B cell (primary cell): ENCODE data around the gene EIF3K.

Experiments used
- EZH2 ChIP-seq: IDR thresholded peaks from 2 replicates; pipeline ENCODE4 v1.6.1; 2012; ENCODE audit warnings: borderline replicate concordance, low read depth, mild to moderate bottlenecking, moderate library complexity, low read length; ENCODE audit not compliant: insufficient read depth, poor library complexity, severe bottlenecking
- TF ChIP-seq, protein P1 (sequence below): fragments of 200-600 bp; IDR thresholded peaks from one replicate; pipeline ENCODE4 v1.8.0; 2022; ENCODE audit warnings: antibody characterized with exemption, mild to moderate bottlenecking

DNA sequence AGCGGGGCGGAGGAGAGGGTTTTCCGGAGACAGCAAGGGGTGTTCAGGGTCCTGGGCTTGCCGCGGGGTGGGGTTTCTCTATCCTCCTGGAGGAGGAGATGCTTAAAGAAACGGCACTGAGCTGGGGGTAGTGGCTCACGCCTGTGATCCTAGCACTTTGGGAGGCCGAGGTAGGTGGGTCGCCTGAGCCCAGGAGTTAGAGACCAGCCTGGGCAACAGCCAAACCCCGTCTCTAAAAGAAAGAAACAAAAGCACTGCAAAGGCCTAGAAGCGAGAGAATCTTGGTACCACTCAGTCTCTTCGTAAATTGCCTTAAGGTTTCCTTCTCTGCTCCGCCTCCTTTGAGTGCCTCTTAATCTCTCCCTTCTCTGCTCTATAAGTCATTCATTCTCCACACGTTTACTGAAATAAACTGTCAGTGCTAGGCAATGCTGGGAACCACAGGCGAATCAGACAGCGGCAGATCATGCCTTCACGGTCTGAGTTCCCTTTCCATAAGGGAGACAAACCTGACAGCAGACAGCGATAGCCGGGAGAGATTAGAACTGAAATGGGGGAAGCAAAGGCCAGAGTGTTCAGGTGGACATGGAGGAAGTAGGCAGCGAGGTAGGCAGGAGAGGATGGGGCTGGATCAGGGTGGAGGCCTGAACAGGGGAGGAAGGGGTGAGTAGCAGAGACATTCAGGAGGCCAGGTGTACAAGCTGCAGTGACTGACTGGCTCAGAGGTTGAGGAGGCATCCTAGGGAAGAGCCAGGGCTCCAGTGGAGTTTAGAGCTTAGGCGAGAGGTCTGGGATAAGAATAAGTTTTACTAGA lies 580 bp downstream of the EIF3K start:
- TF ChIP-seq, protein P1, sequence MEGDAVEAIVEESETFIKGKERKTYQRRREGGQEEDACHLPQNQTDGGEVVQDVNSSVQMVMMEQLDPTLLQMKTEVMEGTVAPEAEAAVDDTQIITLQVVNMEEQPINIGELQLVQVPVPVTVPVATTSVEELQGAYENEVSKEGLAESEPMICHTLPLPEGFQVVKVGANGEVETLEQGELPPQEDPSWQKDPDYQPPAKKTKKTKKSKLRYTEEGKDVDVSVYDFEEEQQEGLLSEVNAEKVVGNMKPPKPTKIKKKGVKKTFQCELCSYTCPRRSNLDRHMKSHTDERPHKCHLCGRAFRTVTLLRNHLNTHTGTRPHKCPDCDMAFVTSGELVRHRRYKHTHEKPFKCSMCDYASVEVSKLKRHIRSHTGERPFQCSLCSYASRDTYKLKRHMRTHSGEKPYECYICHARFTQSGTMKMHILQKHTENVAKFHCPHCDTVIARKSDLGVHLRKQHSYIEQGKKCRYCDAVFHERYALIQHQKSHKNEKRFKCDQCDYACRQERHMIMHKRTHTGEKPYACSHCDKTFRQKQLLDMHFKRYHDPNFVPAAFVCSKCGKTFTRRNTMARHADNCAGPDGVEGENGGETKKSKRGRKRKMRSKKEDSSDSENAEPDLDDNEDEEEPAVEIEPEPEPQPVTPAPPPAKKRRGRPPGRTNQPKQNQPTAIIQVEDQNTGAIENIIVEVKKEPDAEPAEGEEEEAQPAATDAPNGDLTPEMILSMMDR: no peak
- TF ChIP-seq EZH2: no peak
